HT1080 (cell line): ENCODE results near the gene MLLT10. TPM values are rescaled to one million over a fixed set of nuclear protein-coding genes. Genes with fewer than 3 reads are reported as not detected.
"Not testable (repeated sequence)": the region's sequence is repeated elsewhere in the genome, so short reads cannot be mapped to it uniquely, and the experiment has no call there.

Experiments used
- DNase-seq: peaks from one replicate; pipeline ENCODE4 v3.0.0-alpha.2; 2015; ENCODE audit warnings: low read depth
- total RNA-seq: library from RNA; depleted of rRNA; stranded (reverse); fragments of >200 nt; shearing (Covaris generic); gene quantifications from 2 replicates; pipeline ENCODE4 v1.2.3, GENCODE V29; 2014

MLLT10 gene
- total RNA-seq, 1 experiment from 2014 or later = 35.7 TPM

DNA sequence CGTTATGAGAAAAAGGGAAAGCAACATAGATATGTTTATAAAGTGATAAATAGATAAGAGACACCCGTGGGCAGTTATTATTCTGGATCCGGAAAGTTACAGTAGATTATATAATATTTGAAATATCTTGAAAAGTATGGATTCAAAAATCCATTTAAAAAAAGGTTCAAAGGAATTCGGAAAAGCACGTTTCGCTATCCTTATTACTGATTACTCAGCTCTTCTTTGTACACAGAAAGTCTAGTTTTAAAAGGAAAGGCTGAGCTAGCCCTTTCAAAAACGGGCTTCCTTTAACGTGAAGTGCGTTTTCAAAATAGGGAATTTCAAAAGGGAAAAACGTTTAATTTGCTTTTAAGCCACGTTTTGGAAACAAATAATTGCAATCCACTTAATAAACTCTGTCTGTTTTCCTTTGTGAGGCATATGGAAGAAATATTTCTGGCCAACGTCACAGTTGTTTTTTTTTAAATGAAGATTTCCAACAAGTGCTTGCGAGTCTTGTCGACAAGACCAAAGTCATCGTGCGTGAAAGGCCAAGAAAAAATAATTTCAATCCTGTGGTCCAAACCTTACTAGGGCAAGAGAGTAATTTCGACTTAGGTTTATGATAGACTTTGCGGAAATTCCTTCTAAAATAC, 6.3 kb upstream of the MLLT10 start:
- no peak for DNase-seq

DNA sequence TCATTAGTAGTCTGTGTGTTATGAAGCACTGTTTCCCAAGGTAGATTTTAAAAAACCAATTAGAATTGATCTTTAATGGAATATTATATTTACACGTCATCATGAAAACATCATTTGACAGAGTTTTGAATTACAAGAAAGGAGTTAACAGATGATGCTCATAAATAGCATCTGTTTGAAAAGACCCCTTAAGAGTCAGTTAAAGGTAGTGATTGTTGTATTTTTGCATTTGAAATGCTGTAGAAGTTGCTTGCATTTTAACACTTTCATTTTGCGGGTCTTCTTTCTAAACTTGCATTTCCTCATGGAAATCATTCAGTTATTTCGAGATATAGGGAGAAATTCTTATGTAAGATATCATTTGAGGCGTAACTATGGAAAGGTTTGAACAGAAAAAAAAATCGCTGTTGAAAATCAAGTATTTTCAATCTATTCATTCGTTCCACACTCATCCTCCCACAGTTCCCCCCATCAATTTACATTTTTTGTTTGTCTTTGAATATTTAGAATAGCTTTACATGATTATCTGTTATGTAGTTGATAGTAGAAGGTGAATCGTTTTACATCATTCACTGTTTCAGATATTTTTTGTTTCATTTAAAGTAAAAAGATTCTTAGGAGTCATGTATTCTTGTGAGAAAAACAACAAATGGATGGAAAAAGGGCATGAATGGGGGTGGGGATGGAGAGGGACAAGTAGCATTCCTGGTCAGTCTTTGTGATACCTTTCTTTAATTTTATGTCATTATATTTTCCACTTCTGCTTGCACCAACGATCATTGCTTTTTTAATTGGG, 5.6 kb upstream of the MLLT10 start:
- no peak for DNase-seq

DNA sequence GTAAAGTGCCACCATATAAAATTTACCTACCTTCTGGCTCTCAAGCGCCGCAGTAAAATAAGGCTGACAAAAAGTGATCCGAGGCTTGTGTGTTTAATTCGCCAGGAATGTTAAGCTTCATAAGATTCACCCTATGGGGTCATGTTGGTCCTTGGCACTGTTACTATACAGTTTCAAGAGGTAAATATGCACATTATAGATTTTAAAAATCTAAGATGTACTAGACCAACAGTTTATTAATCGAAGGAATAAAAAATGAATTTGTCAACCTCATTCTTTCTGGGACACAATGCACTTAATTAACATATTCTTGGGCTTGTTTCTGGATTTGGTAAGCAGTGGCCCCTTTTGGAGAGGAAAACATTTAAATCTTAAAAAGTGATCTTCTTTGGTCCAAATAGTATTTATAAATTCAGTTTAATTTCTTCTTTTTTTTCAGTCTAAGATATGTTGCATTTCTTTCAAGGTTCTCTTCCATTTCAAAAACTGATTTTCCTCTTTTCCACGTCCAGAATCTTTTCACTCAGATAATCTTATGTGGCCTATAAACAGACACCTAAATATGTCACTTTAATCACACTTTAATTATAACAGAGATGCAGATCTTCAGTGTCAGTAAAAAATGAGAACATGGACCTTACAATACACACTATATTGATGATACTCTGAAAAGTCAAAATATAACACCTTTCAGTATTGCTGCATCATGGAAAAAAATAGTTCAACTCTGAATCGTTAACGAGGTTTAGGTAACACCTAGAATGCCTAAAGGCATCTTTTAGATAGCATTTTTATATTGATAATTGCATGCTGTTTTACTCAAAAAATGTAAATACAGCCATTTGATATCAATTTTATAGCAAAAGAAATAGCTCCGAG, 4.8 kb upstream of the MLLT10 start:
- DNase-seq = no peak

DNA sequence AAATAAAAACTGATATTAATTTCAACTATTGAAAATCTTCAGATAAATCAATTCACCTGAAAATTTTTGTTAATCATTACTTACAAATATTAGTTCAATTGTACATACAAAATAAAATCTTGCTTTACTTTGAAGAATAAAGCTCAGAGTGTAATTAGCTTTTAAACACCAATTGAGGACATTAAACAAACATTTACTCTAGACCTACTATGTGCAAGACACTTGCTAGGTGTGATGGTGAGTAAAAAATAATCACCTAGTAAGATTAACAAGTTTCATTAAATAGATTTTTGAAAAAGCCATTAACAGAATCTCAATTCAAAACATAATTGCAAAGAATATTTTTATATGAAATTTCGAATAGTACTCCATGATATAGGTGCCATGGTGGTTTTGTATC, 3.9 kb upstream of the MLLT10 start:
- no peak for DNase-seq

DNA sequence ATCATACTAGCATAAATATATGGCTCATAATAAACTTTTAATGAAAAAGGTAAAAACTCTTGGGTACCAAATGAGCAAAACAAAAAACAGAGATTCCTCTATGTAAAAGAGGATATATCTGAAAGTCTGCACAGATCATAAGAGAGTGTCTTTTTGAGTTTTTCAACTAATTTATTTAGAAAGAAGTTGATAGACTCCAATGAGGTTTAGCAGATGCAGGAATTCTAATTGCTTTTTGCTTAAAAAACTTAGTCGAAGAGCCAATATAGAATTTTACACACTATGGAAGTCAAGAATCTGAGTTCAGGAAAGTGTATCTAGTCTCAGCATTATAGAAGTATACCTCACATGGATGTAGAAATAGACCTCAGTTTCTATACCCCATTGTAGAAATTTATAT, 3.4 kb upstream of the MLLT10 start:
- no peak for DNase-seq

DNA sequence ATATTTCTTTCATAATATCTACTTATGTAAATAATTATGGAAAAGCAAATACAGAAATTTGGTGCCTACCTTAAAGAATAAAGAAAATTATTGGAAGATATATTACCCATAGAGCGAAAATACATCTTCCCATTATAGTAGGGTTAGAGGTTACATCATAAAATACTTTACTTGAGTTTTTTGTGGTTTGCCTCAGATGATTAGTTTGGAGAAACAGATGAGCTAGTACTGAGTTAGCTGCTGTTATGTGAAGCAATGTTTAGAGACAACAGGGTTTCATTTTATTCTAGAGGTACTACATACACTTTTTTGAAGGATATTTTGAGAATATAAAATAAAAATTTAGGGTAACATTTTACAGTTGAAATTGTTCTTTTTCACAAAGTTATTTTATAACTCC, 2.9 kb upstream of the MLLT10 start:
- no peak for DNase-seq

DNA sequence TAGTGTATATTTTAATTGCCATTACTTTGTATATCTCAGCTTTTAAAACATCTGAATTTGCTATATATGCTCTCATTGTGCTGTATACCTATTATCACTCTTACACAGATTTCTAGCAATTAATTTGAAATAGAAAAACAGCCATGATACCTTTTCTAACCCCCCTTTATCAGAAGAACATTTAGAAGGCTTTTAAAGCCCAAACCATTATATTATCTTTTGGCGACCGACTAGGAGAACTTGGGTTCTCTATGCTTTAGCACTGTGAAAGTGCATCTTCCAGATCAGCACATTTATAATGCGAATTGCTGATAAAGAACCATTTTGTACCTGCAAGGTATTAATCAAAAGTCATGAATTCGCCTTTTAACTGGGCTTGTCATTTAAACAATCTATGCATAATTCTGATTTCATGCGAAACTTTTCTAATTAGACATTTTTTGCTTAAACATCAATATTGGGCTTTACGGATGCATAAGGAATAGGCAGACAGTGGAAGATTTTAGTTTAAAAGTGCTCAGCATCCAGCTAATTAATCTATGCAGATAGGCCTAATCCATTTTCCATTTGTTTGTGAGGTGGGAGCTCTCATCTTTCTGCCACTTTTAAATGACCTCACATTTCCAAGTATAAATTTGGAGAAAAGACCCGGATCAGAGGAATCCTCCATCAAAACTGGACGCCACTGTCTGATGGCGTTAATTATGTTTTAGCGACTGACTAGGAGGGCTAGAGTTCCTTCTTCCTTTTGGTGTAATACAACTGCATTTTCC, 1.2 kb upstream of the MLLT10 start:
- DNase-seq = no peak

DNA sequence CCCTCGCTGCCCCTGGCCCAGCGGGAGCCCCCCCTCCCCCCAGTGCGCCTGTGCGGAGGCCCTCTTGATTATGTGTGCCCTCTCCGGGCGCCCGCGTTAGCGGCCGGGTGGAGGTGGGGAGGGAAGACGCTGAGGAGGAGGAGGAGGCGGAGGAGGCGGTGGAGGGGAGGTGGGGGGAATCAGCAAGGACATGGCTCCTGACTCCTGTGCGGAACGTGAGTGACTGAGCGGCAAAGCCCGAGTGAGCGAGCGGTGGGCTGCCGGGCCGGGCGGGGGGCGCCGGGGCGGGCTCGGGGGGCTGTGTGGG, 201 bp downstream of the MLLT10 start:
- no peak for DNase-seq

DNA sequence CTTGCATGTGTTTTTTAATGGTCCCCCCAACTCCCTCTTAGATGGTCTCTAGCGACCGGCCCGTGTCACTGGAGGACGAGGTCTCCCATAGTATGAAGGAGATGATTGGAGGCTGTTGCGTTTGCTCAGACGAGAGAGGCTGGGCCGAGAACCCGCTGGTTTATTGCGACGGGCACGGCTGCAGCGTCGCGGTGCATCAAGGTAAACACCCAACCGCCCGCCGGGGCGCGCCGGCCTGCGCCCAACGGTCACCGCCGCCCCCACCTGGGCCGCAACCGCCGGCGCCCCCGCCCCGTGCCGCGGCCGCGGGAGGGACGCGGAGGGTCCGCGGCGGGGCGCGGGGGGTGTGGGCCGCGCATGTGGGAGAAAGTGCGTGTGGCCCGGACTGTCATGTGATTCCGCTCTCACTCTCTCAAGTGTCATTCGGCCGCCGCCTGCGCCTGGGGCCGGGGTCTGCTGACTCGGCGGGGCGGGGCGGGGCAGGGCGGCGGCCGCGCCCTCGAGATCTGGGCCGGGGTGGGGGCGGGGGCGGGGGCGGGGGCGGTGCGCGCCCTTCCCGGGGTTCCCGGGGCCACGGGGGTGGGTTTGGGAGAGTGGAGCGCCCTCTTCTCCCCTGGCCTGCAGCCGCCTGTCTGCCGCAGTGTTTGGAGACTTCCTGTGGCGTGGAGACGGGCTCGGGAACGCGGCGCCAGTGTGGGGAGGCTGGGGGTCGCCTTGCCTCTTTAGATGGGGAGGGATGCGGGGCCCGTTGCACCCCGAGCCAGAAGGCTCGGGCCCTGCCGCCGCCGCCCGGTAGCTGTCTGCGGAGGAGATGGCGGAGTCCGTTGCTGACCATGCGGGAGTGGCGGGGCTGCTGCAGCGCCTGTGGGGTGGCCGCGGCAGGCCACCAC, 817 bp downstream of the MLLT10 start:
- peak; percentile 41 for DNase-seq

DNA sequence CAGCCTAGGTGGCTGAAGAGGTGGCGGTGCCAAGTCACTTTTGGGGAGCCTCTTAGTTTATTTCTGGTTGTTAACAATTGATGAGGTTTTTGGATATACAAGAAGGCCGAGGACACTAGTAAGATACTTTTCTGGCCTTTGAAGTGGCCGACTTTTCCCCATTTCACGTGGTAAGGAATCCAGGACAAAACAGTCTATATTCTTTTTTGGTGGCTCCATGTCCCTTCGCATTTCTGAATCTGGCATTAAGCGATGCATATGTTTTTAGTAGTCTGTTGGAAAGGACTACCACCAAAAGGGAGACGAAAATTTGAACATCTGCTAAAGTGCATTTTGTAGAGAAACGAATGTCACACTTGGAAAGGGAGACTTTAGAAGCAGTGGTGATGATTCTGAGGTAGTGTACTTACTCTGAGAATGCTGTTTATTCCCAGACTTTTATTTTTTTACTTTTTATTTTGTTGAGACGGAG, 1.5 kb downstream of the MLLT10 start:
- no peak for DNase-seq

DNA sequence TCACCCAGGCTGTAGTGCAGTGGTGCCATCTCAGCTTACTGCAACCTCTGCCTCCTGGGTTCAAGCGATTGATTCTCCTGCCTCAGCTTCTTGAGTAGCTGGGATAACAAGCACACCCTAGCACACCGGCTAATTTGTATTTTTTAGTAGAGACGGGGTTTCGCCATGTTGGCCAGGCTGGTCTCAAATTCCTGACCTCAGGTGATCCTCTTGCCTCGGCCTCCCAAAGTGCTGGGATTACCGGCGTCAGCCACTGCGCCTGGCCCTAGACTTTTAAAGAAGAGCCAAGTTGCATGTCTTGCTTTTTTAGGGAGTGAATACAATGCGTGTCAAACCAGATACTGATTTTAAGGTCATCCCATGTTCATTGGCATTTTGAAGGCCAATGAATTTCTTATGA, 1.9 kb downstream of the MLLT10 start:
- not testable (repeated sequence) for DNase-seq

DNA sequence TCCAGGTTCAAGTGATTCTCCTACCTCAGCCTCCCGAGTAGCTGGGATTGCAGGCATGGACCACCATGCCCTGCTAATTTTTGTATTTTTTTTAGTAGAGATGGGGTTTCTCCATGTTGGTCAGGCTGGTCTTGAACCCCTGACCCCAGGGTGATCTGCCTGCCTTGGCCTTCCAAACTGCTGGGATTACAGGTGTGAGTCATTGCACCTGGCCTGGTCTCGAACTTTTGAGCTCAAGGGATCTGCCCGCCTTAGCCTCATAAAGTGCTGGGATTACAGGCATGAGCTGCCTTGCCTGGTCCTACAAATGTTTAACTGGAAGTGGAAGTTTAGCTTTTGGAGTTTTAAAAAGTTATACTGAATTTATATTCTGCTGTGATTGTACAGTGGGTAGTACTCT, 2.8 kb downstream of the MLLT10 start:
- DNase-seq = no peak

DNA sequence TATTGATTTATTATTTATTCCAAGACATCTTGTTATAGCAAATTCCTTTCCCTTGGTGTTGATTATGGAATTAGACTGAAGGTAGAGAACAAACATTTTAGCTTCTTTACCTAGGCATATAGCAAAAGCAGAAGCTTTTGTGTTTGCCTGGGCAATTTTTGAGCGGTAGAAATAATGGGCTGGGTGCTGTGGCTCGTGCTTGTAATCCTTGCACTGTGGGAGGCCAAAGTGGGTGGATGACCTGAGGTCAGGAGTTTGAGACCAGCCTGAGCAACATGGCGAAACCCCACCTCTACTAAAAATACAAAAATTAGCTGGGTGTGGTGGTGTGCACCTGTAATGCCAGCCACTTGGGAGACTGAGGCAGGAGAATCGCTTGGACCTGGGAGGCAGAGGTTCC, 6.7 kb downstream of the MLLT10 start:
- DNase-seq = not testable (repeated sequence)

DNA sequence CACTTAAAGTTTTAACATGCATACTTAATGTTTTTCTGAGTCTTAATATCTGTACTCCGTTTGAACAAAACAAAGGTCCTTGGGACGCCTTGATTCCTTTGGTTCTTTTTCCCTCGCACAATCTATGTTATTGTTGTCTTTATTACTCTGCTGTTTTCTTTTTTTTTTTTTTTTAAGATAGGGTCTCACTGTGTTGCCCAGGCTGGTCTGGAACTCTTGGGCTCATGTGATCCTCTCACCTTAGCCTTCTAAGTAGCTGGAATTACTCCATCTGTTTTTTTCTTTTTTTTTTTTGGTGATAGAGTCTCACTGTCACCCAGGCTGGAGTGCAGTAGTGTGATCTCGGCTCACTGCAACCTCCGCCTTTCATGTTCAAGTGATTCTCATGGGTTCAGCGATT, 13.2 kb downstream of the MLLT10 start:
- no peak for DNase-seq

DNA sequence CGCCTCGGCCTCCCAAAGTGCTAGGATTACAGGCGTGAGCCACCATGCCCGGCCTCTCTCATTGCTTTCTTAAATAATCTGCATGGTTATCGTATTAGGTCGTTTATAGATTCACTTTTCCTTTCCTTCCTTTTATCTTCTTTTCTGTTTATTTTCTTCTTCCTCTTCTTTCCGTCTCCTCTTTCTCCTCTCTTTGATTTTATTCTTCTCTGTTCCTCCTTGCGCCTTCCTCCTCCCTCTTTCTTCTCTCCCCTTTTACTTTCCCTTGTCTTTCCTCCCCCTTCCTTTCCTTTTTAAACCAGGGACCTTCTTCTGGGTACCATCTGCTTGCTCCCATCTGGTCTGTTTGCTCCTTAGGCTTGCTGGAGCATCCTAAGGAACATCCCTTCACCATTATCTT, 18.6 kb downstream of the MLLT10 start:
- no peak for DNase-seq

DNA sequence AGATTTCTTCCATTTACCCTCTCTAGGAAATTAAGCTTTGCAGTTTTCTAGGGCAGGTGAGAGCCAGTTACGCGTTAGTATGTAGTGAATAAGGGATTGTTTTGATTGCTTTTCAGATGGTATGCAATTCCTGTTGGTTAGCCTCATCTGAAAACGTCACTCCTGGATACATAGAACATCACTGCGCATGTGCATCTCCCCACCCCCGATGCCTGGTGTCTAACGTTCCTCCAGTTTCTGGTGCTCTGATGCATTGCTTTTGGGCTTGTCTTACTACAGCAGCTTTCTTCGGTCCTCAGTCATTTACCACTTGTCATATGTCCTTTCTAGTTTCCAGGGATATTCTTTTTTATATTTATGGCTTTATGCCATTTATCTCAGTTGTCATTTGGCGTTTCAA, 22.5 kb downstream of the MLLT10 start:
- DNase-seq = no peak

DNA sequence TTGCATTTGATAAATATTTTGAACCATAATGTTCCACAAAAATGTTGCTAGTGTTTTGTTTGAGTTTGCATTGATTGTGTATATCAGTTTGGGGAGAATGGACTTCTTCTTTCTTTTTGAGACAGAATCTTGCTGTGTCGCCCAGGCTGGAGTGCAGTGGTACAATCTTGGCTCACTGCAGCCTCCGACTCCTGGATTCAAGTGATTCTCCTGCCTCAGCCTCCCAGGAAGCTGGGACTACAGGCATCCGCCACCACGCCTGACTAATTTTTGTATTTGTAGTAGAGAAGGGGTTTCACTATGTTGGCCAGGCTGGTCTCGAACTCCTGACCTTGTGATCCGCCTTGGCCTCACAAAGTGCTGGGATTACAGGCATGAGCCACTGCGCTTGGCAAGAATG, 25.0 kb downstream of the MLLT10 start:
- DNase-seq = not testable (repeated sequence)

DNA sequence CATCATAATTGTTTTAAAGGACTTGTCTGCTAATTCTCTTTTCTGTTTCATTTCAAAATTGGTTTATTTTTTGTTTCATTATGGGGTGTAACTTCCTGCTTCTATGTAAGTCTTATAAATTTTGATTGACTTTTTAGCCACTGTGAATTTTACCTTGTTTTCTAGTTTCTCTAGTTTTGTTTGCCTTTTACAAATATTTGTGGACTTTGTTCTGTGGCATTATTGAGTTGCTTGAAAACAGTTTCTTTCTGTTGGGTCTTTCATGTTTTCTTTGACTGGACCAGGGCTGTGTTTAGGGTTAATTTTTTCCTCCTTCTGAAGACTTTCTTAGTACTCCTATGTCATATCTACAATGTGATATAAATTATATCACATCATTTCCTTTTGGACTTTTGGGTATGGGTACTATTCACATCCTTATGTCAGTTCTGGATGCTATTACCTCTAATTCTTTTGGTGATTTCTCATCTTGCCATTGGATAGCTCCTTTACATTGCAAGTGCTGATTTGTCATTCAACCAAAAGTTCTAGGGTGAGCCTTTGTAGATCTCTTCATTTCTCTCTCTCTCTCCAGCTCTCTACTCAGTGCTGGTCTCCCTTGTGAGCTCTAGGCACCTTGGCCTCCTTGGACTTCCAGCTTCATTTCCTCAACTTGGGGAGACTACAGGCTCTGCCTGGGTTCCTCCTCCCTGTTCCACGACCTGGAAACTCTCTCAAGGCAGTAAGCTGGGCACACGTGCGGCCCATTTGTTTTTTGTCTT, 36.9 kb downstream of the MLLT10 start:
- DNase-seq = no peak

DNA sequence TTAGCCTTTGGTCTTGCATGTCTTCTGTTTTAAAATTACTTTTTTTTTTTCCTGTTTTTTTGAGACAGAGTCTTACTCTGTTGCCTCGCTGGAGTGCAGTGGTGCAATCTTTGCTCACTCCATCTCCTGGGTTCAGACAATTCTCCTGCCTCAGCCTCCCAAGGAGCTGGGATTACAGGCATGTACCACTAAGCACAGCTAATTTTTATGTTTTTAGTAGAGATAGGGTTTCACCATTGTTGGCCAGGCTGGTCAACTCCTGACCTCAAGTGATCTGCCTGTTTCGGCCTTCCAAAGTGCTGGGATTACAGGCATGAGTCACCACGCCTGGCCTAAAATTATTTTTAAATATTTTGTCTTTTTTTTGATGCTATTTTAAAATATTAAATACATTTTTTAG, 38.5 kb downstream of the MLLT10 start:
- DNase-seq = no peak

DNA sequence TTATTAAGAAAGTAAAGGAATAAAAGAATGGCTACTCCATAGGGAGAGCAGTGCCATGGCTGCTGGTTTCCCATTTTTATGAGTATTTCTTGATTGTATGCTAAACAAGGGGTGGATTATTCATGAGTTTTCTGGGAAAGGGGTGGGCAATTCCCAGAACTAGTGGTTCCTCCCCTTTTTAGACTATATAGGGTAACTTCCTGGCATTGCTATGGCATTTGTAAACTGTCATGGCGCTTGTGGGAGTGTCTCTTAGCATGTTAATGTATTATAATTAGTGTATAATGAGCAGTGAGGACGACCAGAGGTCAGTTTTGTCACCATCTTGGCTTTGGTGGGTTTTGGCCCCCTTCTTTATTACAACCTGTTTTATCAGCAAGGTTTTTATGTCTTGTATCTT, 40.5 kb downstream of the MLLT10 start:
- not testable (repeated sequence) for DNase-seq
